ENCODE measurements around the gene SUPT16H.
"Not testable (repeated sequence)": the region's sequence is repeated elsewhere in the genome, so short reads cannot be mapped to it uniquely, and the experiment has no call there.

SUPT16H gene

GRCh38 chr14:21383848-21384493 is at the start of gene SUPT16H:
SUPT16H (minus strand) TSS chr14:21384019; CDS start chr14:21383927, 92 bp downstream.
- peak; percentile 95 to 96 for DNase-seq

DNA sequence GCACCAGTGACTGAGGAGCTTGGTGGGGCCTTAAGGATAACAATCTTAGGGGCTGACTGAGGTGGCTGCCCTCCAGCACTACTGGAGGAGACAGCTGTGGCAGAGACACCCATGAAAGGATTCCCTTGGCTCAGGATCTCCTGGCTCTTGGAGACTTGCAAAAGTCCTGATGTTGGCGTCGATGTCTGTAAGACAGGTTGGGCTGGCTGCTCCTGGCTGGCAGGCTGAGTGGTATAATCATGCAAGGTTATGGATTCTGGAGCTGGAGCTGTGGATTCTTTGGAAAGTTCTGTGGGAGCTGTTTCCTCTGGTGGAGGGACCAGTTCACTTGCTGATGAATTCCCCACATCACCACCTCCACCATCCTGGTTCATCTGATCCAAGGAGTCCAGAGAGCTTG is 47.3 kb upstream of the SUPT16H start:
- no peak for DNase-seq

DNA sequence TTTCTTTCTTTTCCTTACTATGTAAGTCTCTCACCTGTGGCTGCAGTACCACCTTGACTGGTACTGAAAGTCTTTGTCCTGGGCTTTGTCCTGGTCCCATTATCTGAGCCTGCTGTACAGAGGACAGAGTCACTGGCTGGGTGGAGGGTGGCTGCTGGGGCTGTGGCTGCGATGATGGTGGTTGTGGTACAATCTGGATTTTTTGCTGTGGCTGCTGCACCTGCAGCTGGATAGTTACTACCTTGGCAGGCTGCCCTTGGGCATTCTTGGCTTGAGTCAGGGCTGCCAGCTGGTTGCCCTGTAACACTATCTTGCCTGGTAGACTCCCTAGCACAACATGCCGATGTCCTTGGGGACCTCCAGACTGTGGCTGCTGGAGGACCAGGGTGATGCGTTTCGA is 45.1 kb upstream of the SUPT16H start:
- DNase-seq = no peak

GRCh38 chr14:21426692-21427091 is 42.9 kb upstream of the SUPT16H start:
- no peak for DNase-seq

GRCh38 chr14:21419528-21419927 is 35.7 kb upstream of the SUPT16H start:
- no peak for DNase-seq

DNA sequence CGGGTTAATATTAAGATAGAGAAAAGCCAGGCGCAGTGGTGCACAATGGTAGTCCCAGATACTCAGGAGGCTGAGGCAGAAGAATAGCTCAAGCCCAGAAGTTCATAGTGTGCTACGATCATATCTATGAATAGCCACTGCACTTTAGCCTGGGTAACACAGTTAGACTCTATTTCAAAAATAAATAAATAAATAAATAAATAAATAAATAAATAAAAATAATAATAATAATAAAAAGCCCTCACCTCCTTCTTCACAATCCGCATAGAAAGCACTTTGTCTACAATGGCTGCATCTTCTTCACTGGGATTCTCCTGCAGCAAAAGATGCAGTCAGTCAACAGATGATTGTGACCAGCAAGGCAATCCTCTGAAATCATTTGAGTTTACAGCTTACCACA is 31.5 kb upstream of the SUPT16H start:
- DNase-seq = no peak

GRCh38 chr14:21414137-21414631 is 30.4 kb upstream of the SUPT16H start:
- no peak for DNase-seq

GRCh38 chr14:21408147-21408546 is 24.3 kb upstream of the SUPT16H start:
- DNase-seq = no peak

GRCh38 chr14:21406213-21406612 is 22.4 kb upstream of the SUPT16H start:
- no peak for DNase-seq

GRCh38 chr14:21405097-21405496 is 21.3 kb upstream of the SUPT16H start:
- no peak for DNase-seq

GRCh38 chr14:21399311-21399870 is 15.6 kb upstream of the SUPT16H start:
- no peak for DNase-seq

GRCh38 chr14:21398901-21399300 is 15.1 kb upstream of the SUPT16H start:
- DNase-seq = no peak

GRCh38 chr14:21395450-21395849 is 11.6 kb upstream of the SUPT16H start:
- no peak for DNase-seq

DNA sequence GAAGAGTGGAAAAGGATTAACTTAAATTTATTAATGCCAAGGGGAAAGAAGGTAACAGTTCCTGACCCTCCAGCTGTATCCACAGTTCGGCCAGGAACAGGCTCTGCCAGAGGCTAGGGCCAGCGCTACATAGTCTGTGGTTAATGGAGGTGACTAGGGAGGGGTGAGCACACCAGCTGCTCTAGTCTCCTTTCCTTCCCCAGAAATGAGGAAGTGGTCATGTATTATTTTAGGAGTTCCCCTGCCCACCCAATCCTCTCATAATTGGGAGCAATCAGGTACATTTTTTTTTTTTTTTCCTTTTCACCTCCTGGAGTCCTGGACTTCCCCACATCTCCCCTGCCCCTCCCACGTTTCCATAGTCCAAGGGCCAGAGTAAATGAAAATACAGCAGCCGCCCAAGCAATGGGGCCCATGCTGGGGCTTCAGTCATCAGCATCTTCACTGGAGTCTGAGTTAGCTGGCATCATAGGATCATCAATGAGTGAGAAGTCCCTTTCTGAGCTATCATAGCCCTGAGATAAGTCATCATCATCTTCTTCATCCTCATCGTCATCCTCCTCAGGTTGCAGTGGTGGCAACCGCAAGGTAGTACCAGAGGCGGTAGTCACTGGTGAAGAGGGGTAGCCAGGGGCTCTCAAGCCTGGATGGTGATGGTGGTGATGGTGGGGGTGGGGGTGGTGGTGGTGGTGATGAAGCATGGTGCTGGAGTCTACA is 1.5 kb upstream of the SUPT16H start:
- DNase-seq = no peak

DNA sequence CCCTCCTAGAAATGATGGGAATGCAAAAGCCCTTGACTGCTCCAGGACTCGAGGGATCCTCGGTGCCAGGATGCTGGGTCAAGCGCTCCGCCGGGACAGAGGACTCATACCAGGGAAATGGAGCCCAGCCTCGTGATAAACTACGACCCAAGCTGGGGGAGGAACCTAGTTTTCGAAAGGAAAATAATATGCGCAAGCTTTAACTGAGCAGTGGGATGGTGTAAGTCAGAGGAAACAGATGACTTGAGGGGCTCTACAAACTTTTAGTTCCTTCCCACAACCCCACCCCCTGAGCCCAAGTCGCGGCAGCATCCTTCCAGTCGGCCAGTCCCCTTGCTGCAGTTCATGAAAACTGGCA is 654 bp upstream of the SUPT16H start:
- DNase-seq = no peak

DNA sequence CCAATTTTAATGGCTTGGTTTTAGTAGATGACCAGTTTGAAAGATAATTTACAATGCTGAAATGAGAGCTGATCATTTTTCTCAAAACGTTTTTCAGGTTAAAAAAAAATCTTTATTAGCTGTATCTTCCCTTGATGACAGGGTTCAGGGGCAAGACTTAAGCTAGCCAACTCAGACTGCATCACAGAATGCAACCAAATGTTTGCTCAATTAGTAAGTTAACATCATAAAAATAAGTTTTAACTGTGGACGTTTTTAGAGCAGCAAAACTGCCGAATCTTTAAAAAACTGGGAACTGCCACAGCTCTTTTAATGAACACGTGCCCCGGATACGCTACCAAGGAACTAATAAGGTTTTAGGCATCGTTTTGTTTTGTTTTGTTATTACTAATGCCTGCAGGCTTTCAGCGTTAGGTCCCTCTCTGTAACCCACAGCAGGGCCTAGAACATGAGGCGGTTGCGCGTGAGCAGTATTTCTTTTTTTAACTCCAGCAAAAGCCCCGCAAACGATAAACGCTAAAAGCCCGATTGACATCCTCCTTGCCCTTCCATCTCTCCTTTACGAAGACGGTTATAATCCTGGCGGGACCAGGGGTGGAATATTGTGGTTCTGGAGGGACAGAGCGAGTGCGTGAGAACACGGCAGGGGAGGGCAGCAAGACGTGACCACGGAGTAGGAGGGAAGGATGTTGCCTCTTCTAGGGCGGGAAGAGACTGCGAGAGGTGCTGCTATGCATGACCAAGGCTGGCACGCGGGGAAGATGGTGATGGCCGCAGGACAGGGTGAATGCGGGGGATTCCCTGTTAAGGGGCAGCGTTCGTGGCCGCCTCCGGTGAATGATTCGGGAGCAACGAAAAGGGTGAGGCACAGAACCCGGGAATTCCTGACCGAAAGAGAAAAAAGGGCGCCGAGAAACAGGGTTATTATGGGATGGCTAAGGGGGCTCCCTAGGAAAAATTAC is 652 bp downstream of the SUPT16H start:
- DNase-seq = peak; percentile 71 to 72

DNA sequence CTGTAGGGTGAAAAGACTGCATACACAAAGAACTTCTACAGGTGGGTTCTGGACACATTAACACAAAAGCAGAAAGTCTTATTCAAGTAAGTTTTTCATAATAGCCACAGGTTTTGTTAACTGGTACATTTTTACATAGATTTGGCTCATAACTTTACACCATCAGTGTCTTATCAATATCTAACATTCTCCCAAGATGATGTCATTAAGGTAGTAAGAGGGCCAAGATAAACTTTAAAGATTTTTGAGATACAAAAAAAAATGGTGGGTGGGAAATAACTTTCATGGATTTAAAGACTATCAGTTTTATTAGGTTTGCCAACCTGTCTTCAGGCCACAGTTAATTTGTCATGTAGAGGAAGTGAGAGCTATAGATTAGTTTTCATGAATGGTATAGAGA is 1.7 kb downstream of the SUPT16H start:
- DNase-seq = no peak

DNA sequence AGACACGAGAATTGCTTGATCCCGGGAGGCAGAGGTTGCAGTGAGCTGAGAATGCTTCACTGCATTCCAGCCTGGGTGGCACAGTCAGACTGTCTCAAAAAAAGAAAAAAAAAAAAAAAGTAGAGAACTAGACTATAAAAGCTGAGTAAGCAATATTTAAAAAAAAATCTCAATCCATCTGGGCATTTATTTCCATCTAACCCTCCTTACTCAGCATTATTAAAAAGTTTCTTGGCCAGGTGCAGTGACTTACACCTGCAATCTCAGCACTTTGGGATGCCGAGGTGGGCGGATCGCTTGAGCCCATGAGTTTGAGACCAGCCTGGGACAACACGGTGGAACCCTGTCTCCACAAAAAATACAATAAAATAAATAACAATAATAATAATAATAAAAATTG is 4.5 kb downstream of the SUPT16H start:
- DNase-seq = no peak

DNA sequence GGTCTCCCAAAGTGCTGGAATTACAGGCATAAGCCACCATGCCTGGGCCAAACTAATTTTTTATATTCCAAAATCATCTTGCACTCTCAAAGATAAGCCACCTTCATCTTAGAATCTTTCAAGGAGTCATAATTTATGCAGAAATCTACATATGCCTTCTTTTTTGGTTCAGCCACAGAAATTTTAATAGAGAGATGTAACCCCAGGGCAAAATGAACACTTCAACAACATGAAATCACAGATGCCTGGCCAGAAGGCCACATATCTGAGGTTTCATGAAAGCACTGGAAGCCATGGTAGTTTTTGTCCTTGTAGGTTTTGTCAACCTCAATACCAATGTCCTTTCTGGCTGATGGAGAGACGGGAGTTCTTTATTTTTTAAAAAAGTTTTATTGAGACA is 9.8 kb downstream of the SUPT16H start:
- no peak for DNase-seq

- DNase-seq = not testable (repeated sequence)
These were observed 11.0 kb downstream of the SUPT16H start for GRCh38 chr14:21372814-21373213.

DNA sequence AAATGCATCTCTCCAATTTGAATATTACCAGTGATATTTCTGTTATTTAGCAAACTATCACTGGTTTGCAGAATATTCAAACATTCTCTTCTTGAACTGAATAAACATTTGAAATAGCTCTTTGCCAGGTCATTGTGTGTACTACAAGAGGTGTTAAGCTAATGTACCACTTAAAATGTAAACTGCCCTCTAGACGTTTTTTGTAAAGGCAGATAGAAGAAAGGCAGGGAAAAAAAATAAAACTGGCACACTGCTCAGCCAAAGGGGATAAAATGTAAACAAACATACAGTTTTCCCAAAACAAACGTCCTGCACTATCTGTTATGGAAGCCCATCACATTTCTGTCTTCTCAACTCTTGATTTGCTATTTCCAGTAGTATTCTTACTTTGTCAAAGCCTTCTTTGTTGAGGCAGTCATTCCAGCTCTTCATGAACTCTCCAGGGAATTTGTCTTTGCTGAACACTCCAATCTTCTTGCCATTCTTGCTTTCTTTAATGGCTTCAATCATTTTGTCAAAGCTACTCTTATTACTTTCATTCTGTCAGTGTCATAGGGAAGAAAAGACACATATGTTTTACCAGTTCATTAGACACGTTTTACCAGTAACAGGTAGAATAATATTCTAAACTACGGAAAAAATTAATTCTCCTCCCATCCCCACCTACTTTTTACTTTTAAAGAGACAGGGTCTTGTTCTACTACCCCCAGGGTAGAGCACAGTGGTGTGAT is 13.7 kb downstream of the SUPT16H start:
- no peak for DNase-seq

DNA sequence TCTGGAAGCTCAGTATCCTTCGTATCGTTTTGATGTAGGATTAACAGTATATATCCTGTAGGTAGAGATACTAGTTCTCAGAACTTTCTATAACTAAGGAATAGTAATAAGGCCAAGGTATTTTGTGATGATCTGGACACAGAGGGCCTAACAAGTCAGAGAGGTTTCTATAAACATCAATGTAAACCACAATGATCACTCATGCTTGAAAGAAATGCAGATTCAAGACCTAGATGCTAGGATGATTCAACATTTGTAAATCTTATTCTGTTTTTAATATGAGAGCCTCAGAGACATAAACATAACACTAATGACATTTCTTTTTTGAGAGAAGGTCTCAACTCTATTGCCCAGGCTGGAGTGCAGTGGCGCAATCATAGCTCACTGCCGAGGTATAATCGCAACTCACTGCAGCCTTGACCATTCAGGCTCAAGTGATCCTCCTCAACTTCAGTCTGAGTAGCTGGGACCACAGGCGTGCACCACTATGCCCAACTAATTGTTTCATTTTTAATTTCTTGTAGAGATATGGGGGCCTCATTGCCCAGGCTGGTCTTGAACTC is 16.2 kb downstream of the SUPT16H start:
- no peak for DNase-seq
